ENCODE results near the gene POLR2L.

POLR2L gene

GRCh38 chr11:820655-821511 lies 21.4 kb downstream of the POLR2L start:
- peak; percentile 97 for DNase-seq (ENCODE audit: low spot score)
- TF ChIP-seq, protein P1, sequence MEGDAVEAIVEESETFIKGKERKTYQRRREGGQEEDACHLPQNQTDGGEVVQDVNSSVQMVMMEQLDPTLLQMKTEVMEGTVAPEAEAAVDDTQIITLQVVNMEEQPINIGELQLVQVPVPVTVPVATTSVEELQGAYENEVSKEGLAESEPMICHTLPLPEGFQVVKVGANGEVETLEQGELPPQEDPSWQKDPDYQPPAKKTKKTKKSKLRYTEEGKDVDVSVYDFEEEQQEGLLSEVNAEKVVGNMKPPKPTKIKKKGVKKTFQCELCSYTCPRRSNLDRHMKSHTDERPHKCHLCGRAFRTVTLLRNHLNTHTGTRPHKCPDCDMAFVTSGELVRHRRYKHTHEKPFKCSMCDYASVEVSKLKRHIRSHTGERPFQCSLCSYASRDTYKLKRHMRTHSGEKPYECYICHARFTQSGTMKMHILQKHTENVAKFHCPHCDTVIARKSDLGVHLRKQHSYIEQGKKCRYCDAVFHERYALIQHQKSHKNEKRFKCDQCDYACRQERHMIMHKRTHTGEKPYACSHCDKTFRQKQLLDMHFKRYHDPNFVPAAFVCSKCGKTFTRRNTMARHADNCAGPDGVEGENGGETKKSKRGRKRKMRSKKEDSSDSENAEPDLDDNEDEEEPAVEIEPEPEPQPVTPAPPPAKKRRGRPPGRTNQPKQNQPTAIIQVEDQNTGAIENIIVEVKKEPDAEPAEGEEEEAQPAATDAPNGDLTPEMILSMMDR (IDR thresholded peaks at IDR 0.05) = no peak
- Histone ChIP-seq H3K4me3 (peak overlapping the region; percentile 91), H3K27ac (peak overlapping the region; percentile 93 to 99)

GRCh38 chr11:819943-820649 lies 22.2 kb downstream of the POLR2L start:
- peak; percentile 96 for DNase-seq (ENCODE audit: low spot score)

DNA sequence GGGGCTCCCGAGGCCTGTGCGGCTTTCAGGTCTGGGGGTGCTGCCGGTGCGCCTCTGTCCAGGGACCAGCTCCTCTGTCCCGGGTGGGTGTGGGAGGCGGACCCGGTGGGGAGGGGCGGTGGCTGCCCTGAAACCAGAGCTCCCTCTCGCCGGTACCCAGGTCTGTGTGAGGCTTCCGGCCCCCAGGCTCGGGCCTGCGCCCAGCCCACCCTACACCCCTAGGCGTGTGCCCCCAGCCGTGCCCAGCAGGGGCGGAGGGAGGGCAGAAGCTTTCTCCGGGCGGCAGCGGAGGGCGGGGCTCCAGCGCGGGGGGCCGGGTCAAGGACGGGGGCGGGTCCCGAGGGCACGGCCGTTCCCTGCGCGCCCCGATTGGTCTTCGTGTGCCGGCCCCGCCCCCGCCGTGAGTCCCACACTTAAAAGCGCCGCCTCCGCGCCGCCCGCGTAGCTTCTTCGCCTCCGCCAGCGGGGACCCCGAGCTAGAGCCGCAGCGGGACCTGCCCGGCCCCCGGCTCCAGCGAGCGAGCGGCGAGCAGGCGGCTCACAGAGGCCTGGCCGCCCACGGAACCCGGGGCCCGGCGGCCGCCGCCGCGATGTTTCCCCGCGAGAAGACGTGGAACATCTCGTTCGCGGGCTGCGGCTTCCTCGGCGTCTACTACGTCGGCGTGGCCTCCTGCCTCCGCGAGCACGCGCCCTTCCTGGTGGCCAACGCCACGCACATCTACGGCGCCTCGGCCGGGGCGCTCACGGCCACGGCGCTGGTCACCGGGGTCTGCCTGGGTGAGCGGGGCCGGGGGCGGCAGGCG lies 23.0 kb downstream of the POLR2L start:
- peak overlapping the region; percentile 93 to 99 for H3K27ac ChIP-seq
- DNase-seq (ENCODE audit: low spot score) = peak; percentile 93
- TF ChIP-seq, protein P1 (IDR thresholded peaks at IDR 0.05) = no peak
- peak overlapping the region; percentile 91 for H3K4me3 ChIP-seq

More at GRCh38 chr11:819943-820649, 22.2 kb downstream of the POLR2L start:
- H3K4me3 ChIP-seq = peak overlapping the region; percentile 91
- TF ChIP-seq, protein P1 (IDR thresholded peaks at IDR 0.05) = no peak
- H3K27ac ChIP-seq = peak overlapping the region; percentile 93 to 99

- no peak for DNase-seq (ENCODE audit: low spot score)
- peak within 1 kb of the TSS; percentile 93 to 99 for H3K27ac ChIP-seq
- H3K4me3 ChIP-seq = peak within 1 kb of the TSS; percentile 91
- TF ChIP-seq, protein P1 (IDR thresholded peaks at IDR 0.05) = no peak
Observed at GRCh38 chr11:818396-819128, 23.8 kb downstream of the POLR2L start, which contains the start of gene PNPLA2. Gene PNPLA2 (plus strand): TSS chr11:818914. CDS start chr11:819719, 805 bp downstream.

DNA sequence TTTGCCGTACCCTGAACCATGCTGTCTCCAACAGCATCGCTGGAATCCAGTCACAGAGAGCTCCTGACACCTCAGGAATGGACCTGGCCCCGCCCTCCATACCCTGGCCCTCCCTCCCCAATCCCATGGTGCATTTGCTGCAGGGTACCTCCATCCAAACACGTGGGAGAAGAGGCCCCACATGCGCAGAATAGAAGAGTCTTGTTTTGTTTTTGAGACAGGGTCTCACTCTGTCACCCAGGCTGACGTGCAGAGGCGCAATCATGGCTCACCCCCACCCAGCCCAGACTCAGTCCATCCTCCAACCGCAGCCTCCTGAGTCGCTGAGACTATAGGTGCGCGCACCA lies 25.9 kb downstream of the POLR2L start:
- TF ChIP-seq, protein P1 (IDR thresholded peaks at IDR 0.05) = no peak
- no peak overlapping the region for H3K27ac ChIP-seq
- no peak overlapping the region for H3K4me3 ChIP-seq
- no peak for DNase-seq (ENCODE audit: low spot score)

GRCh38 chr11:815675-816432 lies 26.5 kb downstream of the POLR2L start:
- no peak for DNase-seq (ENCODE audit: low spot score)
- H3K27ac ChIP-seq = no peak overlapping the region
- TF ChIP-seq, protein P1 (IDR thresholded peaks at IDR 0.05) = no peak
- no peak overlapping the region for H3K4me3 ChIP-seq
